LNCaP clone FGC (cell line): ENCODE measurements around the gene BIN2.

ENCODE experiments used
- DNase-seq: peaks from one replicate; pipeline ENCODE4 v3.0.0-alpha.2; 2011; ENCODE audit warnings: low read depth
- H3K4me3 ChIP-seq: 2 replicates; pipeline ENCODE4 v1.5.1; 2011; ENCODE audit warnings: mild to moderate bottlenecking, low read depth, low read length, control low read depth
- CTCF ChIP-seq: IDR thresholded peaks from 2 replicates; pipeline ENCODE4 v1.5.1; 2012; ENCODE audit warnings: mild to moderate bottlenecking; ENCODE audit not compliant: control insufficient read depth, insufficient read depth; ENCODE audit errors: extremely low read depth

BIN2 gene

GRCh38 chr12:51242120-51242519, 81.9 kb downstream of the BIN2 start:
- H3K4me3 ChIP-seq, result no peak overlapping the region
- TF ChIP-seq CTCF, result no peak
- no peak for DNase-seq

- H3K4me3 ChIP-seq, result no peak overlapping the region
- TF ChIP-seq CTCF, result no peak
- no peak for DNase-seq
These were observed 83.0 kb downstream of the BIN2 start for GRCh38 chr12:51240971-51241370.

- 0 out of 2 replicates have a peak, but pooled peaks have one; percentile 0 for TF ChIP-seq CTCF
- H3K4me3 ChIP-seq, result peak within 1 kb of the TSS; percentile 99
- peak; percentile 93 for DNase-seq
These were observed 85.3 kb downstream of the BIN2 start, which contains the start of gene DAZAP2 for GRCh38 chr12:51238510-51239334. TSS of gene DAZAP2 (plus strand) at chr12:51238826. CDS start at chr12:51238908, 82 bp downstream.

- peak; percentile 52 for DNase-seq
- peak overlapping the region; percentile 99 for H3K4me3 ChIP-seq
- no peak for TF ChIP-seq CTCF
These were observed 85.9 kb downstream of the BIN2 start for GRCh38 chr12:51238037-51238509.

GRCh38 chr12:51234530-51234929, 89.4 kb downstream of the BIN2 start:
- DNase-seq, result no peak
- no peak overlapping the region for H3K4me3 ChIP-seq
- no peak for TF ChIP-seq CTCF

- no peak for TF ChIP-seq CTCF
- DNase-seq, result peak; percentile 50
- H3K4me3 ChIP-seq, result no peak overlapping the region
These were observed 91.3 kb downstream of the BIN2 start for GRCh38 chr12:51232642-51233041.
